ENCODE measurements around the gene ZNF646.

Gene ZNF646

GRCh38 chr16:31055613-31056012 lies 18.6 kb upstream of the ZNF646 start:
- Histone ChIP-seq H4K20me1 (ENCODE audit: insufficient read depth, low read length) (no peaks in the 10 kb centered on the region), H3K9ac (ENCODE audit: low read depth, low read length) (no peak overlapping the region), H3K4me3 (ENCODE audit: low read depth in 1 of 2, low read length in 2 of 2) (no peak overlapping the region), H3K4me1 (ENCODE audit: insufficient read depth, low read length) (no peaks in the 10 kb centered on the region), H2AFZ (ENCODE audit: low read depth, low read length) (no peak overlapping the region), H3K4me2 (ENCODE audit: insufficient read depth, low read length) (no peak overlapping the region), H3K27me3 (ENCODE audit: insufficient read depth, low read length, poor library complexity) (no peaks in the 10 kb centered on the region), H3K79me2 (ENCODE audit: insufficient read depth, low read length) (no peaks in the 10 kb centered on the region), H3K36me3 (ENCODE audit: insufficient read depth, low read length) (peaks cover 11% of the 10 kb centered on the region), H3K27ac (ENCODE audit: low read length) (no peak overlapping the region; the same call in 1 of the 2 replicates), H3K9me3 (ENCODE audit: insufficient read depth, low read length, severe bottlenecking) (no peaks in the 10 kb centered on the region)
- no peak for ATAC-seq (ENCODE audit: insufficient read depth, low read depth)
- DNase-seq = no peak
- TF ChIP-seq CTCF (IDR thresholded peaks at IDR 0.05; ENCODE audit: borderline replicate concordance, extremely low read depth, low read length, poor library complexity, severe bottlenecking) (no peak), EZH2 (IDR thresholded peaks at IDR 0.05; ENCODE audit: borderline replicate concordance, low read depth, low read length, severe bottlenecking) (no peak)

- H3K4me3 ChIP-seq (ENCODE audit: low read depth in 1 of 2, low read length in 2 of 2) = no peak overlapping the region
- no peak for DNase-seq
- no peaks in the 10 kb centered on the region; the same call in 1 of the 2 replicates for H3K4me1 ChIP-seq (ENCODE audit: insufficient read depth, low read length)
- peaks cover 22% of the 10 kb centered on the region for H3K79me2 ChIP-seq (ENCODE audit: insufficient read depth, low read length)
- H3K27ac ChIP-seq (ENCODE audit: low read length) = no peak overlapping the region
- no peak overlapping the region for H3K4me2 ChIP-seq (ENCODE audit: insufficient read depth, low read length)
- H3K36me3 ChIP-seq (ENCODE audit: insufficient read depth, low read length) = peaks cover 44% of the 10 kb centered on the region
- H3K27me3 ChIP-seq (ENCODE audit: insufficient read depth, low read length, poor library complexity) = no peaks in the 10 kb centered on the region
- TF ChIP-seq CTCF (IDR thresholded peaks at IDR 0.05; ENCODE audit: borderline replicate concordance, extremely low read depth, low read length, poor library complexity, severe bottlenecking) (no peak), EZH2 (IDR thresholded peaks at IDR 0.05; ENCODE audit: borderline replicate concordance, low read depth, low read length, severe bottlenecking) (no peak)
- no peaks in the 10 kb centered on the region for H3K9me3 ChIP-seq (ENCODE audit: insufficient read depth, low read length, severe bottlenecking)
- H2AFZ ChIP-seq (ENCODE audit: low read depth, low read length) = no peak overlapping the region
- no peak for ATAC-seq (ENCODE audit: insufficient read depth, low read depth)
- no peak overlapping the region for H3K9ac ChIP-seq (ENCODE audit: low read depth, low read length)
- H4K20me1 ChIP-seq (ENCODE audit: insufficient read depth, low read length) = peaks cover 12% of the 10 kb centered on the region
Measured at GRCh38 chr16:31061126-31061812, 13.0 kb upstream of the ZNF646 start.

GRCh38 chr16:31061813-31062440 lies 12.3 kb upstream of the ZNF646 start:
- H3K9me3 ChIP-seq (ENCODE audit: insufficient read depth, low read length, severe bottlenecking) = no peaks in the 10 kb centered on the region
- peaks cover 18% of the 10 kb centered on the region for H4K20me1 ChIP-seq (ENCODE audit: insufficient read depth, low read length)
- H3K4me1 ChIP-seq (ENCODE audit: insufficient read depth, low read length) = no peaks in the 10 kb centered on the region; the same call in 1 of the 2 replicates
- TF ChIP-seq CTCF (IDR thresholded peaks at IDR 0.05; ENCODE audit: borderline replicate concordance, extremely low read depth, low read length, poor library complexity, severe bottlenecking) = no peak
- no peak for TF ChIP-seq EZH2 (IDR thresholded peaks at IDR 0.05; ENCODE audit: borderline replicate concordance, low read depth, low read length, severe bottlenecking)
- peaks cover 28% of the 10 kb centered on the region for H3K79me2 ChIP-seq (ENCODE audit: insufficient read depth, low read length)
- no peak overlapping the region for H2AFZ ChIP-seq (ENCODE audit: low read depth, low read length)
- H3K27me3 ChIP-seq (ENCODE audit: insufficient read depth, low read length, poor library complexity) = no peaks in the 10 kb centered on the region
- no peak overlapping the region for H3K4me2 ChIP-seq (ENCODE audit: insufficient read depth, low read length)
- no peak for DNase-seq
- H3K4me3 ChIP-seq (ENCODE audit: low read depth in 1 of 2, low read length in 2 of 2) = no peak overlapping the region
- H3K27ac ChIP-seq (ENCODE audit: low read length) = no peak overlapping the region
- H3K36me3 ChIP-seq (ENCODE audit: insufficient read depth, low read length) = peaks cover 44% of the 10 kb centered on the region
- ATAC-seq (ENCODE audit: insufficient read depth, low read depth) = no peak
- H3K9ac ChIP-seq (ENCODE audit: low read depth, low read length) = no peak overlapping the region
